Measurements from ENCODE around the gene SPC24.

DNA sequence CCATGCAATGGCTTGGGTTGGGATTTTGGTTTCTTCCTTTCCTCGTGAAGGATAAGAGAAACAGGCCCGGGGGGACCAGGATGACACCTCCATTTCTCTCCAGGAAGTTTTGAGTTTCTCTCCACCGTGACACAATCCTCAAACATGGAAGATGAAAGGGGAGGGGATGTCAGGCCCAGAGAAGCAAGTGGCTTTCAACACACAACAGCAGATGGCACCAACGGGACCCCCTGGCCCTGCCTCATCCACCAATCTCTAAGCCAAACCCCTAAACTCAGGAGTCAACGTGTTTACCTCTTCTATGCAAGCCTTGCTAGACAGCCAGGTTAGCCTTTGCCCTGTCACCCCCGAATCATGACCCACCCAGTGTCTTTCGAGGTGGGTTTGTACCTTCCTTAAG lies 24.1 kb downstream of the SPC24 start:
- TF ChIP-seq POLR2A (IDR thresholded peaks at IDR 0.05; ENCODE audit: low read length) (no peak), GATA1 (IDR thresholded peaks at IDR 0.05; ENCODE audit: low read depth, low read length) (no peak)
